ENCODE data around the gene TEKT5. TPM values are rescaled to one million over a fixed set of nuclear protein-coding genes. Genes with fewer than 3 reads are reported as not detected.

Gene TEKT5
- total RNA-seq, 1 donor = under 0.01 TPM

DNA sequence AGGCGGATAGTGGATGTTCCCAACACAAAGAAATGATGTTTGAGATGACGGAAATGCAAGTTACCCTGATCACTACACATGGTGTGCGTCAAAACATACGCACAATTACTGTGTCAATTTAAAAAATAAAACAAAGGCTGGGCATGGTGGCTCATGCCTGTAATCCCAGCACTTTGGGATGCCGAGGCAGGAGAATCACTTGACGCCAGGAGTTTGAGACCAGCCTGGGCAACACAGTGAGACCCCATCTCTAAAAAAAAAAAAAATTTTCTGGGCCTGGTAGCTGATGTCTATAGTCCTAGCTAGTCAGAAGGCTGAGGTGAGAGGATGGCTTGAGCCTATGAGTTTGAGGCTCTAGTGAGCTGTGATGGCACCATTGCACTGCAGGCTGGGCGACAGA is 51.8 kb downstream of the TEKT5 start:
- TF ChIP-seq, protein P1, sequence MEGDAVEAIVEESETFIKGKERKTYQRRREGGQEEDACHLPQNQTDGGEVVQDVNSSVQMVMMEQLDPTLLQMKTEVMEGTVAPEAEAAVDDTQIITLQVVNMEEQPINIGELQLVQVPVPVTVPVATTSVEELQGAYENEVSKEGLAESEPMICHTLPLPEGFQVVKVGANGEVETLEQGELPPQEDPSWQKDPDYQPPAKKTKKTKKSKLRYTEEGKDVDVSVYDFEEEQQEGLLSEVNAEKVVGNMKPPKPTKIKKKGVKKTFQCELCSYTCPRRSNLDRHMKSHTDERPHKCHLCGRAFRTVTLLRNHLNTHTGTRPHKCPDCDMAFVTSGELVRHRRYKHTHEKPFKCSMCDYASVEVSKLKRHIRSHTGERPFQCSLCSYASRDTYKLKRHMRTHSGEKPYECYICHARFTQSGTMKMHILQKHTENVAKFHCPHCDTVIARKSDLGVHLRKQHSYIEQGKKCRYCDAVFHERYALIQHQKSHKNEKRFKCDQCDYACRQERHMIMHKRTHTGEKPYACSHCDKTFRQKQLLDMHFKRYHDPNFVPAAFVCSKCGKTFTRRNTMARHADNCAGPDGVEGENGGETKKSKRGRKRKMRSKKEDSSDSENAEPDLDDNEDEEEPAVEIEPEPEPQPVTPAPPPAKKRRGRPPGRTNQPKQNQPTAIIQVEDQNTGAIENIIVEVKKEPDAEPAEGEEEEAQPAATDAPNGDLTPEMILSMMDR (IDR thresholded peaks at IDR 0.05; ENCODE audit: insufficient read depth, low read depth, low read length) = no peak
- no peak overlapping the region for H3K4me3 ChIP-seq (ENCODE audit: low read depth, low read length)
- no peak for DNase-seq (ENCODE audit: low read depth)

- TF ChIP-seq, protein P1 (IDR thresholded peaks at IDR 0.05; ENCODE audit: insufficient read depth, low read depth, low read length) = no peak
- H3K4me3 ChIP-seq (ENCODE audit: low read depth, low read length) = no peak overlapping the region
- DNase-seq (ENCODE audit: low read depth) = no peak
Measured at GRCh38 chr16:10641953-10642949, 52.5 kb downstream of the TEKT5 start.

GRCh38 chr16:10641555-10641952 is 53.2 kb downstream of the TEKT5 start:
- no peak overlapping the region for H3K4me3 ChIP-seq (ENCODE audit: low read depth, low read length)
- TF ChIP-seq, protein P1 (IDR thresholded peaks at IDR 0.05; ENCODE audit: insufficient read depth, low read depth, low read length) = no peak
- no peak for DNase-seq (ENCODE audit: low read depth)

DNA sequence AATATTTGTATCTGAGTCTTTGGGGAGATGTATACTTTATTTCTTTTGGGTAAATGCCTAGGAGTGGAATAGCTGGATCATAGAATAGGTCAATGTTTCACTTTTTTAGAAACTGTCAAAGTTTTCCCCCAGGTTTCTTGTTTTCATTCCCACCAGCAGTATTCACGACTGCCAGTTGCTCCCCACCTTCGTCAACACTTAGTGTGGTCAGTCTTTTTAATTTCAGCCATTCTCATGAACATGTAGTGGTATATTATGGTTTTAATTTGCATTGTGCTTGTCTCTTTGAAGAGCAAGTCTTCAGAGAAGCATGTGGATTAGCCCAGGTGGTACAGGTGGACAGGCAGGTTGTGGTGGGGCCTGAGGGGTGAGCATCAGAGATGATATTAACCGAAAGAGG is 53.8 kb downstream of the TEKT5 start:
- TF ChIP-seq, protein P1 (IDR thresholded peaks at IDR 0.05; ENCODE audit: insufficient read depth, low read depth, low read length) = no peak
- DNase-seq (ENCODE audit: low read depth) = no peak
- H3K4me3 ChIP-seq (ENCODE audit: low read depth, low read length) = no peak overlapping the region

- no peak overlapping the region for H3K4me3 ChIP-seq (ENCODE audit: low read depth, low read length)
- no peak for DNase-seq (ENCODE audit: low read depth)
- TF ChIP-seq, protein P1 (IDR thresholded peaks at IDR 0.05; ENCODE audit: insufficient read depth, low read depth, low read length) = no peak
Measured at GRCh38 chr16:10638101-10638500, 56.6 kb downstream of the TEKT5 start.

GRCh38 chr16:10637337-10638037 is 57.2 kb downstream of the TEKT5 start:
- DNase-seq (ENCODE audit: low read depth) = no peak
- TF ChIP-seq, protein P1 (IDR thresholded peaks at IDR 0.05; ENCODE audit: insufficient read depth, low read depth, low read length) = no peak
- H3K4me3 ChIP-seq (ENCODE audit: low read depth, low read length) = no peak overlapping the region
